Esophagus (tissue), 2 donors: ENCODE measurements around the gene FBXL7. TPM values are rescaled to one million over a fixed set of nuclear protein-coding genes. Genes with fewer than 3 reads are reported as not detected.

Source experiments
- H3K27ac ChIP-seq, 2 donors: one replicate each; pipeline ENCODE4 v1.5.1; 2013; ENCODE audit warnings: low read depth in 2 of 2, mild to moderate bottlenecking in 2 of 2, inconsistent platforms in 1 of 2, low read length in 1 of 2, moderate library complexity in 1 of 2
- H3K27me3 ChIP-seq, 2 donors: one replicate each; pipeline ENCODE4 v1.6.1; 2013; ENCODE audit warnings: low read length in 2 of 2, control low read depth in 1 of 2, mild to moderate bottlenecking in 1 of 2; ENCODE audit not compliant: insufficient read depth in 2 of 2, control insufficient read depth in 1 of 2
- H3K36me3 ChIP-seq, 2 donors: one replicate each; pipeline ENCODE4 v1.6.1; 2013; ENCODE audit warnings: low read length in 1 of 2; ENCODE audit not compliant: control insufficient read depth in 2 of 2, insufficient read depth in 2 of 2
- H3K4me1 ChIP-seq, 2 donors: one replicate each; pipeline ENCODE4 v1.6.1; 2013; ENCODE audit warnings: low read length in 1 of 2; ENCODE audit not compliant: control insufficient read depth in 2 of 2, insufficient read depth in 2 of 2
- H3K4me3 ChIP-seq, 2 donors: one replicate each; pipeline ENCODE4 v1.5.1; 2013; ENCODE audit warnings: low read length in 2 of 2, mild to moderate bottlenecking in 2 of 2, low read depth in 1 of 2, moderate library complexity in 1 of 2
- H3K9me3 ChIP-seq, 2 donors: one replicate each; pipeline ENCODE4 v1.6.1; 2013; ENCODE audit warnings: mild to moderate bottlenecking in 2 of 2, low read depth in 1 of 2, low read length in 1 of 2, moderate library complexity in 1 of 2; ENCODE audit not compliant: control insufficient read depth in 2 of 2, insufficient read depth in 1 of 2
- WGBS, 2 donors: extraction: QIAGEN DNeasy Blood & Tissue Kit; methylation state at CpG; one replicate each; pipeline ENCODE4 v1.1.7; 2013; 5-methylcytosine and 5-hydroxymethylcytosine counted together
- polyA plus RNA-seq, 2 donors: library from polyadenylated mRNA; stranded (reverse); fragments of 200-250 nt; gene quantifications; one replicate each; pipeline ENCODE4 v1.2.3, GENCODE V29; 2013
- donor health status: healthy with polysubstance abuse.
- donor health status: Bipolar disorder and iron deficiency.

Gene FBXL7
- polyA plus RNA-seq, 2 donors: 1.8 to 4.4 TPM

DNA sequence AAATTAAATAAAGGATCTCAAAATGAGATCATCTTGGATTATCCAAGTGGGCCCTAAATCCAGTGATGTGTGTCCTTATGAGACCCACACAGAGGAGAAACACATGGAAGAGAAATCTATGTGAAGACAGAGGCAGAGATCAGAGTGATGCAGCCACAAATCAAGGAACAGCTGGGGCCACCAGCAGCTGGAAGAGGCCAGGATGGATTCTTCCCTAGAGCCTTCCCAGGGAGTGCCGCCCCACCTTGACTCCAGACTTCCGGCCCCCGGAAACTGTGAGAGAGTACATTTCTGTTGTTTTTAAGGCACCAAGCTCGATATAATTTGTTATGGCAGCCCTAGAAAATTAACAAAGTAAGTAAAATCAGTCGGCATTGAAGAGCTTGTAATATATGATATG is 286.9 kb downstream of the FBXL7 start:
- H3K4me3 ChIP-seq: no peak overlapping the region
- H3K4me1 ChIP-seq: no peaks in the 10 kb centered on the region
- H3K27ac ChIP-seq: no peak overlapping the region
- H3K9me3 ChIP-seq: no peaks in the 10 kb centered on the region
- H3K36me3 ChIP-seq: no peaks in the 10 kb centered on the region
- WGBS, 2 donors: 73 to 78% methylated on average over 5 of the region's 5 CpGs
- no peaks in the 10 kb centered on the region for H3K27me3 ChIP-seq

DNA sequence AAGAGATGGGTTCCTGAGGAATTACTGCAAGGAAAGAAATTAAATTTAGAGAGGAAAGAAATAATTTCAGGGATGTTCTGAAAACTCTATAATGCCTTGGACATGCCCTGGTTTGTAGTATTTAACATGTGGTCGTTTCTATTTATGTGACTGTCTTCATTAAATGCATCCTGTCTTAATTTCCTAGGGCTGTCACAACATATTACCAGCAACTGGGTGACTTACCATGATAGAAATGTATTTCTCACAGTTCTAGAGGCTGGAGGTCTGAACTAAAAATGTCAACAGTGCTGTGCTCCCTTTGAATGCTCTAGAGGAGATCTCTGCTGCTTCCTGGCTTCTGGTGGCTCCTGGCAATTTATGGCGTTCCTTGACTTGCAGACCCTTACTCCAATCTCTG is 287.7 kb downstream of the FBXL7 start:
- no peaks in the 10 kb centered on the region for H3K4me1 ChIP-seq
- H3K36me3 ChIP-seq: no peaks in the 10 kb centered on the region
- H3K4me3 ChIP-seq: no peak overlapping the region
- no peaks in the 10 kb centered on the region for H3K9me3 ChIP-seq
- H3K27ac ChIP-seq: no peak overlapping the region
- 55 to 73% methylated on average over 2 of the region's 2 CpGs for WGBS, 2 donors
- H3K27me3 ChIP-seq: no peaks in the 10 kb centered on the region

DNA sequence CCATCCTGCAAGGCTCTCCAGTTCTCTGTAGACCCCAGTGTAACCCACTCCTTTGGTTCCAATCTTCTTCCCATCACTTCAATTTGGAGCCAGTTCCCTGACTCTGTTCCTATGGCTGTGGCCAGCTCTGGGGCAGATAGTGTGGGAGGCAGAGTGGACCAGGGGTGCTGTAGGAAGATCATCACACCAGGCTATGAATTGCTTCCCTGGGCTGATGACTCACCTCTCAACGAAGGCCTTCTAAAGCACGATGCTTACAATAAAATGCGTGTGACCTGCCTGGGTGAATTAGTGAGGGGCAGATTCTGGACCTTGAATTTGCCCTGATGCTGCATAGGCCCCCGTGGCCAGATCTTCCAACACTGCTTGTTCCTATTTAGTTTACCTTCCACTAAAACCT is 289.7 kb downstream of the FBXL7 start:
- Histone ChIP-seq H3K9me3 (no peaks in the 10 kb centered on the region), H3K36me3 (no peaks in the 10 kb centered on the region), H3K27me3 (no peaks in the 10 kb centered on the region), H3K27ac (no peak overlapping the region), H3K4me1 (no peaks in the 10 kb centered on the region), H3K4me3 (no peak overlapping the region)
- WGBS, 2 donors: 67 to 71% methylated on average over 4 of the region's 4 CpGs

DNA sequence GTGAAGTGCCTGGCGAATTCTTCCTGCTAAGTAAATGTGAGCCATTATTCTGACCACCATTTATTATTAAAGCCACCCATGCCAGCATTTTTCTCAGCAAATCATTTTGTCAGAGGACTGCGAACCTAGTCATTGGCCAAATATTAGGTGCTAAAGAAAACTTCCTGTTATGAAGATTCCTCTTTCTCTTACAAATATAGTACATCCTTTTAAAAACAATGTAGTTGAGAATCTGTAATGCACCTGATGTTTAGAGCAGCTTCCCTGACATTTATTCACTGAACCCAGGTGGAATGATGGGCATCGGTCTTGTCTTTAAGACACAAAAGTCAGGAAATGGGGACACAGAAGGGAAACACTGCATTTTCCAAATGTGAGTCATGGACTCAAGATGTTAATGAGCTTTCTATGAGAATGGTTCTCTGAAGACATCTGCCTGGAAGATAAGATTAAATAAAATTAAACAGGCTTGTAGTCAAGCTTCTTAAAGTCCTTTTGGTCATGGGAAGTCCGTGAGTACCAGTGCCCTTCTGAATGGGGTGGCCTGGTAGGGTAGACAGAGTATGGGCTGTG is 290.6 kb downstream of the FBXL7 start:
- WGBS, 2 donors: 62 to 83% methylated on average over 4 of the region's 4 CpGs

DNA sequence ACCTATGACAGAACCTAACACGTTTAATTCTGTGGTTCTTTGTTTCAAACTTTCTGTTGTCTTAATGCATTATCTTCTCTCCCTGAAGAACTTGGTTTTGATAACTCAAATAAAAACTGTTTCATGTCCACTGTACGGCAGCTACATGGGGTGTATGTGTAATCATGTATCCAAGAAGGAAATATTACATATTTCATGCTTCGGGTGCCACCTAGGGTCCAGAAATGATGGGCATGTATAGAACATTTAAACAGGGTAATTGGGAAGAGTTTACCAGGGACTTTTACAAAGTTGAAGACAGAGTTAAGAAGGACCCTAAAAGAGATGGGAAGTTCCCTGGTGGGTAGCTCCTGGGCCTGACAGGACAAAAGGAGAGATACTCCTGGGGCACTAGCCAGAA is 291.3 kb downstream of the FBXL7 start:
- Histone ChIP-seq H3K9me3 (no peaks in the 10 kb centered on the region), H3K27me3 (no peaks in the 10 kb centered on the region), H3K36me3 (no peaks in the 10 kb centered on the region), H3K4me3 (no peak overlapping the region), H3K27ac (no peak overlapping the region), H3K4me1 (no peaks in the 10 kb centered on the region)
- 44 to 48% methylated on average over 3 of the region's 3 CpGs for whole genome bisulfite sequencing, 2 donors

More for the DNA sequence above, 290.6 kb downstream of the FBXL7 start:
- Histone ChIP-seq H3K36me3 (no peaks in the 10 kb centered on the region), H3K9me3 (no peaks in the 10 kb centered on the region), H3K27me3 (no peaks in the 10 kb centered on the region), H3K4me1 (no peaks in the 10 kb centered on the region), H3K27ac (no peak overlapping the region), H3K4me3 (no peak overlapping the region)

DNA sequence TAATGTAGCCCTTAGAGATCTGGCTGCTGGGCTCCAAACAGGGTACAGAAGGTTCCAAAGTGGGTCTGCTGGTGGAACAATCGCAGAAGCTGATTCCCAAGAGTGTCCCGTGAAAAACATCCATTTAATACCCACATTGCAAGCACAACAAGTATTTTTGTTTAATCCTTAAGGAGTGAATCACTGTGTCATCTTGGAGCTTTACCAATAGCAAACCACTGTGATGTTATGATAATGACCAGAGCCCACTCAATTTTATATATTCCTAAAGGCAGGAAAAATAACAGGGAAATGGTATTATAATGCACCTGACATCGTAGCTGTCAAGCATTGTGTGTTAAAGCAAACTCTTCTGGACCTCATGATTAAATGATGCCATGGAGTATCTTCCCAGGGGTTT is 291.9 kb downstream of the FBXL7 start:
- WGBS, 2 donors: 66 to 67% methylated on average over 3 of the region's 3 CpGs
- H3K27me3 ChIP-seq: no peaks in the 10 kb centered on the region

DNA sequence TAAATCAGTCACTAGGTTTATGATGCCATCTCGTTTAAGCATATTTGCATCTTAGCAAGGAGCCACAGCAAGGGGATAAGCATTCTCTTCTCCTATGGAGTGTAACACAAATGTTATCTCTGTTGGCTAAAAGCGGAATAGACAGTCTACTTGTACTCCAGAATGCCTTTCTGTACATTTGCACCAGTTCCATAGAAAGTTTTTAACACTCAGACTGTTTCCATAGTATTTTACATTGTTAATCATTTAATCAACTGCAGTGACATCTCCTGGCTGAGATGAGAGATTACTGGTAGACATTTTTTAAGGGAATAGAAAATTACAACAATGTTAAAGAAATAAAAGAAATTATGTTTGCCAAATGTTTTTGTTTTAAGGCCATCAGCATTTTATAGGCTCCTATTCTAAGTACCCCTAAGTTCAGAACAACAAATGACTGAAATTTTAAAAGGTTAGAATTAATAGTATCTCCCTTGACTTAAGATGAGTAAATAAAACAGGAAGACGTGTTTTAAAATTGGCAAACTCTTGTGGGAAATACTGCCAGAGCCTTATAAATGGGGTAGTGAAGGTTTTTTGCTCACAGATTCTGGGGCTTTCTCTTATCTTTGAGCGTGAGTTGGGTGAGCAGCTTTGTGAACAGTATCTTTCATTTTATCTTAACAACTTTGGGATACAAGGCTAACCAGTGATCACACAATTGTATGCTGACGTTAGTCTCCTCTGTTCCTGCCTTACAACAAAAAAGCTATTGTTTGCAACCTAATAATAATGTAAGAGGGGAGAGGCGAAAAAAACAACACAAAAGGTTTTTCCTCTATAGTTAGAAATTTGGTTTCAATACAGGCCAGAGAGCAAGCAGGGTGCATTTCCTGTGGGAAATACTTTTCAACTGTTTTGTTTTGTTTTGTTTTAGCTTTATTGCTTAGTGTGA is 294.3 kb downstream of the FBXL7 start:
- 39 to 52% methylated on average over 6 of the region's 6 CpGs for WGBS, 2 donors
- Histone ChIP-seq H3K36me3 (no peaks in the 10 kb centered on the region), H3K27ac (no peak overlapping the region)

More for the DNA sequence above, 291.9 kb downstream of the FBXL7 start:
- Histone ChIP-seq H3K4me3 (no peak overlapping the region), H3K4me1 (no peaks in the 10 kb centered on the region), H3K27ac (no peak overlapping the region), H3K36me3 (no peaks in the 10 kb centered on the region), H3K9me3 (no peaks in the 10 kb centered on the region)

DNA sequence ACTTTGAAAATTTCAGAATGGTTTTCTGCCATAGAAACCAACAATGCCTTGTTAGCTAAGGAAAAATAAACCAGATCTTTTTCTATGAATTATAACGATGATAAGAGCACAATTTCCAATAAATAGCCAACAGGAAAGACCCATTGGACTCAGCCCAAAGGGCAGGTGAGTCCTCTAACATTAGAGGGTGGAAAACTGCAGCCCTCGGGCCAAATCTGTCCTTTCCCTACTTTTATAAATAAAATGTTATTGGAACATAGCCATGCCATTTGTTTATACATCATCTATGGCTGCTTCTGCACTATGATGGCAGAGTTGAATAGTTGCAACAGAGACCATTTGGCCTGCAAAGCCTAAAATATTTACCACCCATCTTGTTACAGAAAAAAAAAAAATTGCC is 296.1 kb downstream of the FBXL7 start:
- no peak overlapping the region for H3K4me3 ChIP-seq
- no peak overlapping the region for H3K27ac ChIP-seq
- no peaks in the 10 kb centered on the region for H3K27me3 ChIP-seq
- H3K9me3 ChIP-seq: no peaks in the 10 kb centered on the region
- WGBS, 2 donors: 48 to 53% methylated on average over 2 of the region's 2 CpGs
- no peaks in the 10 kb centered on the region for H3K4me1 ChIP-seq
- no peaks in the 10 kb centered on the region for H3K36me3 ChIP-seq

More for the DNA sequence above, 294.3 kb downstream of the FBXL7 start:
- Histone ChIP-seq H3K9me3 (no peaks in the 10 kb centered on the region), H3K4me3 (no peak overlapping the region), H3K4me1 (no peaks in the 10 kb centered on the region), H3K27me3 (no peaks in the 10 kb centered on the region)

DNA sequence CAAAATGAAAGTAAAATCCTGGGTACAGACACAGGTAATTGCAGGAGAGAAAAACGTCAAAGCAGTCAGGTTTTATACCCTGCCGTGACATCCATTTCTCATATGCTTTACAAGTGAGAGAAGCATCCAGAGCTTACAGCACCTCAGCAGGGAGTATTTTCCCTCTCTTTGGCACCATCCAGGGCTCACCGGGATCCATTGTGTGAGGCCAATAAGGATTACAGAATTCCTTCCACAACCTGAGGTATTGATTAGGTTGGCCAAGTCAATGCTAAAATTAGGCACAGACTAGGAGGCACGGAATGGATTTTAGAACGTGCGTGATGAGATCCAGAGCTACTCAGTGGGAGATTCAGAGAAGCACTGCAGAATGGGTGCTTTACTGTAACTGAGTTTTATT is 296.6 kb downstream of the FBXL7 start:
- WGBS, 2 donors: 86 to 89% methylated on average over 6 of the region's 6 CpGs
- no peaks in the 10 kb centered on the region for H3K9me3 ChIP-seq
- no peaks in the 10 kb centered on the region for H3K27me3 ChIP-seq
- H3K27ac ChIP-seq: no peak overlapping the region
- no peaks in the 10 kb centered on the region for H3K4me1 ChIP-seq
- no peaks in the 10 kb centered on the region for H3K36me3 ChIP-seq
- H3K4me3 ChIP-seq: no peak overlapping the region

DNA sequence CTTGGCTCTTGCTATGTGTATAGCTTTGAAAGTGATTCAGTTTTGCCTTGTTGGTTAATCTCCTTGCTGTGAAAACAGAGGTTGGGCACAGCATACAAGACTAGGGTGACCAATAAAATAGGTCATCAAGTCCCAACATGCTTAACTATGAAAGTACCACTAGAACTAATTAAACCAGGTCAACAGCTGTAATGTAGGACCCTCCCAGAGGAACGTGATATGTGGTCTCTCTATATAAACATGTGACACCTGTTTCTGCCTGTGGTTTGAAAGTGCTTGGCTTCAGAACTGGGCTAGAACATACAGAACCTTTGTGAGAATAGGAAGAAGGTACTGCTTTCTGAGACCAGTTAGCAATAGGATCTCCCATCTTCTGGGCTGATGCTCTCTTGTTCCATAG is 297.1 kb downstream of the FBXL7 start:
- WGBS, 2 donors: 69 to 75% methylated on average over 1 of the region's 1 CpG

More for the DNA sequence above, 297.1 kb downstream of the FBXL7 start:
- H3K27ac ChIP-seq: no peak overlapping the region
- no peaks in the 10 kb centered on the region for H3K36me3 ChIP-seq
- no peak overlapping the region for H3K4me3 ChIP-seq
- no peaks in the 10 kb centered on the region for H3K27me3 ChIP-seq
- H3K9me3 ChIP-seq: no peaks in the 10 kb centered on the region
- H3K4me1 ChIP-seq: no peaks in the 10 kb centered on the region
